Erythroblast (primary cell): ENCODE results near the gene FGF5.

Source experiments
- GATA1 ChIP-seq: IDR thresholded peaks from 2 replicates; pipeline ENCODE4 v1.6.1; 2011; ENCODE audit warnings: low read depth, mild to moderate bottlenecking, control low read depth, low read length, moderate library complexity
- POLR2A ChIP-seq: IDR thresholded peaks from 2 replicates; pipeline ENCODE4 v1.6.1; 2011; ENCODE audit warnings: mild to moderate bottlenecking, low read length

DNA sequence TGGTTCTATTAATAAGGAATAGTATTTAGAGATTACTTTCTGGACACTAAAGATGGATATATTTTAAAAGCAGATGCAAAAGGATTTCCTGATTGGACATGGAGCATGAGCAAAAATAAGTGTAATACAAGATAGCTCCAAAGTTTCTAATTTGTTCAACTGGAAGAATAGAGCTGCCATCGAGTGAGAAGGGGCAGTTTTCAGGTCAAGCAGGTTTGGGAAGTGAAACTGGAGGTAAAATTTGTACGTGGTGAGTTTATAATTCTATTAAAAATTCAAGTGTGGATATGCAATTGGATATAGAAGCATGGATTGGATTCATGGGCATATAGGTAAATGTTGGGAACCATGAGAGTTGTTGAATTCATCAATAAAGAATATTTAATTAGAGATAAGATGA is 37.3 kb upstream of the FGF5 start:
- TF ChIP-seq POLR2A (no peak), GATA1 (no peak)
